OCI-LY7 (cell line): ENCODE data around the gene LMNTD2.

Experiments
- EZH2phosphoT487 ChIP-seq: fragments of 200-600 bp; sonication (generic); IDR thresholded peaks from 2 replicates; pipeline ENCODE4 v1.6.1; 2018; ENCODE audit warnings: low read depth, borderline replicate concordance, mild to moderate bottlenecking, mixed run types, antibody characterized with exemption, low read length, moderate library complexity, mixed read lengths
- TF ChIP-seq, protein P1 (sequence below): fragments of 200-600 bp; sonication (generic); conservative IDR thresholded peaks from 2 replicates; pipeline ENCODE4 v1.5.1; 2014; ENCODE audit warnings: mild to moderate bottlenecking, antibody characterized with exemption, low read length, moderate library complexity, mixed read lengths

DNA sequence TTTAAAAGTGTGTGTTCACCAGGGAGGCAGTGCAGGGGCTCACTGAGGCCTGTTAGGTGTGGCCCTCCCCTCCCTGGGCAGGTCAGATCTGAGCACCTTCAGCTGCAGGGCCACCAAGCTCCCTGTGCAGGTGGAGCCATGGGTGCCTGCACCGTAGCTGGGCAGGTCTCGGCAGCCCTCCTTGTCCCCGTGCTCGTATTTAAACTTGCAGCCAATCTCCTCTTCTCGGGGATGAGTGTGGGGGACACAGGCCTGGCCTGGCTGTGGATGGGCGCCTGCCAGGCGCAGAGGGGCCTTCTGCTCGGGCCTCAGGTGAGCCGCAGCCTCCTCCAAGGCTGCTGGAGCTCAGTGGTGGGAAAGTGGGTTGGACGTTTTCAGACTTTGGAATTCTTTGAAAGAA is 34.9 kb upstream of the LMNTD2 start:
- TF ChIP-seq, protein P1, sequence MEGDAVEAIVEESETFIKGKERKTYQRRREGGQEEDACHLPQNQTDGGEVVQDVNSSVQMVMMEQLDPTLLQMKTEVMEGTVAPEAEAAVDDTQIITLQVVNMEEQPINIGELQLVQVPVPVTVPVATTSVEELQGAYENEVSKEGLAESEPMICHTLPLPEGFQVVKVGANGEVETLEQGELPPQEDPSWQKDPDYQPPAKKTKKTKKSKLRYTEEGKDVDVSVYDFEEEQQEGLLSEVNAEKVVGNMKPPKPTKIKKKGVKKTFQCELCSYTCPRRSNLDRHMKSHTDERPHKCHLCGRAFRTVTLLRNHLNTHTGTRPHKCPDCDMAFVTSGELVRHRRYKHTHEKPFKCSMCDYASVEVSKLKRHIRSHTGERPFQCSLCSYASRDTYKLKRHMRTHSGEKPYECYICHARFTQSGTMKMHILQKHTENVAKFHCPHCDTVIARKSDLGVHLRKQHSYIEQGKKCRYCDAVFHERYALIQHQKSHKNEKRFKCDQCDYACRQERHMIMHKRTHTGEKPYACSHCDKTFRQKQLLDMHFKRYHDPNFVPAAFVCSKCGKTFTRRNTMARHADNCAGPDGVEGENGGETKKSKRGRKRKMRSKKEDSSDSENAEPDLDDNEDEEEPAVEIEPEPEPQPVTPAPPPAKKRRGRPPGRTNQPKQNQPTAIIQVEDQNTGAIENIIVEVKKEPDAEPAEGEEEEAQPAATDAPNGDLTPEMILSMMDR: no peak
- no peak for TF ChIP-seq EZH2phosphoT487
